PC-3 (cell line): ENCODE results near the gene MUS81. TPM values are rescaled to one million over a fixed set of nuclear protein-coding genes. Genes with fewer than 3 reads are reported as not detected.
A peak's percentile ranks its signal among the peaks of the same experiment; 100 is the strongest.

ENCODE experiments used
- ATAC-seq: fragments of 200-7000 bp; cut with Tn5 transposase; 2 replicates; pipeline ENCODE4 v1.9.1; 2020; ENCODE audit warnings: mild to moderate bottlenecking, moderate library complexity
- BruUV-seq: library from RNA; stranded (reverse); fragments of 400-500 nt; replicated peaks from 2 replicates; lab custom pipeline; 2021; lab: Mats Ljungman, UMichigan
- CTCF ChIA-PET: fragments of 300-600 bp; sonication (Branson Sonifier 250); formaldehyde crosslinking; loops from one replicate; lab custom pipeline; 2022; ENCODE audit warnings: antibody characterized with exemption; lab: Charles Lee
- POLR2A ChIA-PET: fragments of 300-600 bp; sonication (Branson Sonifier 250); formaldehyde crosslinking; loops from one replicate; lab custom pipeline; 2022; ENCODE audit warnings: antibody characterized with exemption; ENCODE audit not compliant: unreplicated experiment; lab: Charles Lee
- DNase-seq: peaks from one replicate; pipeline ENCODE4 v3.0.0-alpha.2; 2015
- H2AFZ ChIP-seq: fragments of 300-600 bp; sonication (generic); 2 replicates; pipeline ENCODE4 v1.6.0; 2016; ENCODE audit warnings: antibody characterized with exemption, low read length
- H3F3A ChIP-seq: fragments of 300-600 bp; sonication (generic); one replicate; pipeline ENCODE4 v1.6.0; 2017; ENCODE audit warnings: antibody characterized with exemption, low read length, control low read depth, mild to moderate bottlenecking; ENCODE audit not compliant: unreplicated experiment
- H3K27ac ChIP-seq: fragments of 300-600 bp; sonication (generic); 2 replicates; pipeline ENCODE4 v1.5.1; 2016; ENCODE audit warnings: mild to moderate bottlenecking, low read length
- H3K27me3 ChIP-seq: fragments of 300-600 bp; sonication (generic); 2 replicates; pipeline ENCODE4 v1.6.1; 2016; ENCODE audit warnings: low read length, mixed read lengths
- H3K36me3 ChIP-seq: fragments of 300-600 bp; sonication (generic); 2 replicates; pipeline ENCODE4 v1.6.1; 2016; ENCODE audit warnings: low read depth, mixed run types, low read length, mixed read lengths
- H3K4me1 ChIP-seq: fragments of 300-600 bp; sonication (generic); 2 replicates; pipeline ENCODE4 v1.5.1; 2016; ENCODE audit warnings: low read length; ENCODE audit not compliant: insufficient read depth
- H3K4me2 ChIP-seq: fragments of 300-600 bp; sonication (generic); 2 replicates; pipeline ENCODE4 v1.6.0; 2016; ENCODE audit warnings: low read length
- H3K4me3 ChIP-seq: fragments of 300-600 bp; sonication (generic); 2 replicates; pipeline ENCODE4 v1.5.1; 2016; ENCODE audit warnings: mild to moderate bottlenecking, low read length, mixed read lengths
- H3K79me2 ChIP-seq: fragments of 300-600 bp; sonication (generic); 2 replicates; pipeline ENCODE4 v1.6.1; 2017; ENCODE audit warnings: low read length, mixed read lengths
- H3K9ac ChIP-seq: fragments of 300-600 bp; sonication (generic); 2 replicates; pipeline ENCODE4 v1.6.0; 2016; ENCODE audit warnings: mild to moderate bottlenecking, low read length
- H3K9me2 ChIP-seq: fragments of 300-600 bp; sonication (generic); replicated peaks from 2 replicates; pipeline ENCODE4 v1.6.1; 2016; ENCODE audit warnings: mixed run types, low read length, mixed read lengths
- H3K9me3 ChIP-seq: fragments of 300-600 bp; sonication (generic); 2 replicates; pipeline ENCODE4 v1.6.1; 2016; ENCODE audit warnings: low read length, mixed read lengths
- H4K20me1 ChIP-seq: fragments of 300-600 bp; sonication (generic); 2 replicates; pipeline ENCODE4 v1.6.1; 2016; ENCODE audit warnings: low read length, mixed read lengths
- CTCF ChIP-seq: fragments of 300-600 bp; sonication (generic); conservative IDR thresholded peaks from 2 replicates; pipeline ENCODE4 v1.5.1; 2017; ENCODE audit warnings: antibody characterized with exemption, low read depth, mild to moderate bottlenecking, low read length
- EZH2 ChIP-seq: fragments of 300-600 bp; sonication (generic); IDR thresholded peaks from one replicate; pipeline ENCODE4 v1.6.1; 2017; ENCODE audit warnings: antibody characterized with exemption, mild to moderate bottlenecking, low read length; ENCODE audit not compliant: unreplicated experiment
- EZH2phosphoT487 ChIP-seq: fragments of 300-600 bp; sonication (generic); IDR thresholded peaks from 2 replicates; pipeline ENCODE4 v1.6.1; 2018; ENCODE audit warnings: mild to moderate bottlenecking, antibody characterized with exemption, low read length, borderline replicate concordance
- intact Hi-C: fragments of 100-400 bp; cut with micrococcal nuclease; formaldehyde crosslinking; loops from 2 replicates; pipeline ENCODE4 v1.9.0; 2023
- total RNA-seq: library from RNA; depleted of rRNA; stranded (reverse); fragments of >200 nt; gene quantifications from 2 replicates; pipeline ENCODE4 v1.2.3, GENCODE V29; 2014

Gene MUS81
- total RNA-seq, 1 experiment from 2014 or later: 82.0 TPM

DNA sequence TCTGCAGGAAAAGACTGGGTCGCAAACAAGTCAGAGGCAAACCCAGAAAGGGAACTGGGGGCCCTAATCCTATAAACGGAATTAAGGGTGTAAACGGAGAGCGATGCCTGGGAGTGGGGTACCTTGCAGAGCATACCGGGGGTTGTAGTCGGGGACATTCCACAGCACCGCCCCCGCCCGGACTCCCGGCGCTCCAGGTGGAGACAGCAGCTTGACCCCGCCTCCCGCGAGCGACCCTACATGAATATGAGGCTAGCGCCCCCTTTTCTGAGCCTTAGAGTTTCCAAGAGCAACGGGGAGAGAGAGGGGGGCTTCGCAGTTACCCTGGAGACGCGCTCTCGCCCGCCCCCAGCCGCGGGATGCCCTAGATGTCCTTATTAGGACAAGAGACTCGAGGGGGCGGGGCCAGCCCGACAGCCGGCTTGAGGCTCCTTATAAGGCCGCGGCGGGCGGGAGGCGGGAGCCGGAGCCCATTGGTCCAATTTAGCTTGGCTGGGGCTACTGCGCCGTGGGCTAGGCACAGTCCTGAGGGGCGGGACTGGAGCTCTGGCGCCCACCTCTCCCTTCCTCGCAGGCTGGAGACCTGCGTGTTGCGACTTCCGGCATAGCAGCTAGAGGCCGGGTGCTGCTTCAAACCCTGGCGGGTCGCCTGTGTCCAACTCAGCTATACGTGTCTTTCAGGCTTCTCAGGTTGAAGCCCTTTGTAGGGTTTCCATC is 980 bp upstream of the MUS81 start:
- Histone ChIP-seq H3K27me3 (no peaks in the 10 kb centered on the region), H4K20me1 (peaks cover 33% of the 10 kb centered on the region), H3K4me1 (peaks cover 41% of the 10 kb centered on the region), H3K79me2 (peaks cover 63% of the 10 kb centered on the region), H3F3A (peaks cover 11% of the 10 kb centered on the region), H3K27ac (peak overlapping the region; percentile 74), H3K36me3 (peaks cover 31% of the 10 kb centered on the region), H3K4me3 (peak overlapping the region; percentile 79), H3K4me2 (peak overlapping the region; percentile 98), H3K9me2 (no peaks in the 10 kb centered on the region), H3K9me3 (no peaks in the 10 kb centered on the region), H2AFZ (peak overlapping the region; percentile 93), H3K9ac (peak overlapping the region; percentile 90)
- DNase-seq (peak; percentile 99), ATAC-seq (peak; percentile 63)
- TF ChIP-seq CTCF: no peak
- no peak for TF ChIP-seq EZH2
- no peak for TF ChIP-seq EZH2phosphoT487
- BruUV-seq: no TSS peak
- ChIA-PET CTCF (interaction anchor here (0.6 to 2.6 kb wide), 16 partner anchors 8 to 454 kb away, joined by 3 to 26 read pairs (median 4); partner anchors contain the start of genes CCDC85B, FIBP and PCNX3), POLR2A (interaction anchor here (0.6 to 1.8 kb wide), 11 partner anchors 10 to 441 kb away, joined by 3 to 23 read pairs (median 5); partner anchors contain the start of genes CCDC85B, FIBP, FOSL1 and RNASEH2C)
- intact Hi-C loops: loop anchor here (1.0 to 2.0 kb wide), 2 partner anchors 30 to 244 kb away; partner anchors contain the start of genes FIBP and PCNX3

- H2AFZ ChIP-seq: peak overlapping the region; percentile 93
- TF ChIP-seq CTCF: no peak
- no peak for TF ChIP-seq EZH2phosphoT487
- no peak for TF ChIP-seq EZH2
- peaks cover 36% of the 10 kb centered on the region for H3K4me1 ChIP-seq
- peak overlapping the region; percentile 90; the same call in 1 of the 2 replicates for H3K9ac ChIP-seq
- H3K4me2 ChIP-seq: peak overlapping the region; percentile 98
- H3K27me3 ChIP-seq: no peaks in the 10 kb centered on the region
- ChIA-PET POLR2A (interaction anchor here (0.6 to 1.8 kb wide), 9 partner anchors 10 to 442 kb away, joined by 3 to 23 read pairs (median 5); partner anchors contain the start of genes CCDC85B, FIBP, FOSL1 and RNASEH2C), CTCF (interaction anchor here (0.6 to 2.6 kb wide), 13 partner anchors 8 to 244 kb away, joined by 3 to 26 read pairs (median 4); partner anchors contain the start of genes CCDC85B, FIBP and PCNX3)
- H3F3A ChIP-seq: peaks cover 11% of the 10 kb centered on the region
- H3K9me3 ChIP-seq: no peaks in the 10 kb centered on the region
- no peak for DNase-seq
- H3K27ac ChIP-seq: peak overlapping the region; percentile 74
- intact Hi-C loops: loop anchor here (1.0 to 2.0 kb wide), 3 partner anchors 29 to 245 kb away; partner anchors contain the start of genes FIBP, KAT5 and PCNX3
- peak overlapping the region; percentile 79 for H3K4me3 ChIP-seq
- H3K79me2 ChIP-seq: peaks cover 57% of the 10 kb centered on the region
- BruUV-seq: no TSS peak
- H4K20me1 ChIP-seq: peaks cover 27% of the 10 kb centered on the region
- peaks cover 31% of the 10 kb centered on the region for H3K36me3 ChIP-seq
- H3K9me2 ChIP-seq: no peaks in the 10 kb centered on the region
- no peak for ATAC-seq
Observed at GRCh38 chr11:65859812-65860277, 388 bp upstream of the MUS81 start.
